Ovary (tissue), 3 donors: Measurements from ENCODE around the gene RBM8A.

Experiments used
- POLR2A ChIP-seq: fragments of 450-650 bp; IDR thresholded peaks from one replicate; pipeline ENCODE4 v1.6.1; 2017; ENCODE audit warnings: antibody characterized with exemption, mild to moderate bottlenecking, moderate library complexity
- TF ChIP-seq, protein P1 (sequence below), 3 donors: fragments of 450-650 bp in 2 of 3; fragments of 200-600 bp in 1 of 3; IDR thresholded peaks; one replicate each; pipeline versions ENCODE4 v1.5.1 to v1.8.0; 2016 to 2022; ENCODE audit warnings: antibody characterized with exemption in 3 of 3, mild to moderate bottlenecking in 1 of 3
- donor health status: DM: no; HTN: no; CAD: no.

DNA sequence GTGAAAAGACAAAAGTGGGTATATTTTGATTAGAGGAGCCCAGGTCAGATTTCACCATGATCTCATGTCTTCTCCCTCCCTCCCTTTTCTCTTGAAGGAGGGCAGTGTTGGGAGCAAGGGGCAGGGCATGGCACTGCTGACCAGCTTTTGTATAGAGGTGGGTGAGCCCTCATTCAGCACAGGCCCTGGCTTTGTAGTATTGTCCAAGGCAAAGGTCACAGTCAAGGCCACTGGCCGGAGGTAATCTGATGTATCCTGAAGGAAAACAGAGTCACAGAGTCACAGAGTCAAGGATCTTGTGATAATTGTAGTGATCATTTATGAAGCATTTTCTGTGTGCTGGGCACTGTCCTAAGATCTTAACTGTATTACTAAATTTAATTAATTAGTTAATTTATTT lies 29.3 kb downstream of the RBM8A start:
- TF ChIP-seq, protein P1, sequence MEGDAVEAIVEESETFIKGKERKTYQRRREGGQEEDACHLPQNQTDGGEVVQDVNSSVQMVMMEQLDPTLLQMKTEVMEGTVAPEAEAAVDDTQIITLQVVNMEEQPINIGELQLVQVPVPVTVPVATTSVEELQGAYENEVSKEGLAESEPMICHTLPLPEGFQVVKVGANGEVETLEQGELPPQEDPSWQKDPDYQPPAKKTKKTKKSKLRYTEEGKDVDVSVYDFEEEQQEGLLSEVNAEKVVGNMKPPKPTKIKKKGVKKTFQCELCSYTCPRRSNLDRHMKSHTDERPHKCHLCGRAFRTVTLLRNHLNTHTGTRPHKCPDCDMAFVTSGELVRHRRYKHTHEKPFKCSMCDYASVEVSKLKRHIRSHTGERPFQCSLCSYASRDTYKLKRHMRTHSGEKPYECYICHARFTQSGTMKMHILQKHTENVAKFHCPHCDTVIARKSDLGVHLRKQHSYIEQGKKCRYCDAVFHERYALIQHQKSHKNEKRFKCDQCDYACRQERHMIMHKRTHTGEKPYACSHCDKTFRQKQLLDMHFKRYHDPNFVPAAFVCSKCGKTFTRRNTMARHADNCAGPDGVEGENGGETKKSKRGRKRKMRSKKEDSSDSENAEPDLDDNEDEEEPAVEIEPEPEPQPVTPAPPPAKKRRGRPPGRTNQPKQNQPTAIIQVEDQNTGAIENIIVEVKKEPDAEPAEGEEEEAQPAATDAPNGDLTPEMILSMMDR (IDR thresholded peaks at IDR 0.05): no peak
- no peak for TF ChIP-seq POLR2A
